HG02981 (cell line): ENCODE data around the gene CA5A.
A peak's percentile ranks its signal among the peaks of the same experiment; 100 is the strongest.
"Not testable (repeated sequence)": the region's sequence is repeated elsewhere in the genome, so short reads cannot be mapped to it uniquely, and the experiment has no call there.

ENCODE experiments used
- ATAC-seq: cut with Tn5 transposase; IDR thresholded peaks from one replicate; pipeline ENCODE4 v1.9.1; 2021; ENCODE audit warnings: mild to moderate bottlenecking, moderate library complexity; ENCODE audit not compliant: unreplicated experiment

Gene CA5A

DNA sequence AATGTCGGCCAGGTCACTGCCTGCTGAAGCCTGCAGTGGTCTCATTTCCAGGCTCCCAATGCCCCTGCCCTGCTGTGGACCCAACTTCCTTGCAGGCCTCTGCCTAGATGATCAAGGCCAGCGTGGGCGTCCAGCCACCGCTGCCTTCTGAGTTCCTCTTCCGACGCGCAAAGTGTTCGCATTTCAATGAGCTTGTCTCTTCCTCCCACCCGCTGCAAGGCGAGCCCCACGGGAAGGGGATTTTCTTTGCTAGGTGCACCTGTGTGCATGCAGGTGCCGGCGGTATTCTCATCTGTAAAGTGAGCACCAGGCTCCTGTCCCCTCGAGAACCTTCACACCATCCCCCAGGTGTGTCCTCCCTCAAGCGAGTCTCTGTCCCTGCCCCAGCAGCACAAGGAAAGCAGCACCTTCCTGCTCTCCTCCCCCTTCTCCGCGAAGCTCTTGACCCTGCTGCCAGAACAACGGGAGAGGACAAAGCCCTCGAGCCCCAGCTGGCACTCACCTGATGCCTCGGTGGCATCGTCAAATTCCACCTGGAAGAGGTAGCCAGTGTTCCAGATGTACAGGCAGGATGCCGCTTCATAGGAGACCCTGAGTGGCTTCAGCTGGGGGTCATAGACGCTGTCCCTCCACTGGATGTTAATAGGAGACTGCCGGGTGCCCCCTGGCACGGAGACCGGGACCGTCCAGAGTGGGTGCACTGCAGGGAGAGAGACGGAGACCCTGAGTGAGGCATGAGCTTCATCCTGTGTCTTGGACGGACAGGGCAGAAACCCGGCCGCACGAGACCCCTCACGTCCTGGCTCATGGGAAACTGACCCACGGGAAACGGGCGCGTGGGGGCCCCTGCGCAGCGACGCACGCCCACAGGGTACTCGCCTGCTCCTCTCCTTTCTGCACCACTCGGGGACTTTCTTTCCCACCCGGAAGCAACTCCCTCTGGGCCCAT lies 9.8 kb downstream of the CA5A start:
- ATAC-seq: no peak

DNA sequence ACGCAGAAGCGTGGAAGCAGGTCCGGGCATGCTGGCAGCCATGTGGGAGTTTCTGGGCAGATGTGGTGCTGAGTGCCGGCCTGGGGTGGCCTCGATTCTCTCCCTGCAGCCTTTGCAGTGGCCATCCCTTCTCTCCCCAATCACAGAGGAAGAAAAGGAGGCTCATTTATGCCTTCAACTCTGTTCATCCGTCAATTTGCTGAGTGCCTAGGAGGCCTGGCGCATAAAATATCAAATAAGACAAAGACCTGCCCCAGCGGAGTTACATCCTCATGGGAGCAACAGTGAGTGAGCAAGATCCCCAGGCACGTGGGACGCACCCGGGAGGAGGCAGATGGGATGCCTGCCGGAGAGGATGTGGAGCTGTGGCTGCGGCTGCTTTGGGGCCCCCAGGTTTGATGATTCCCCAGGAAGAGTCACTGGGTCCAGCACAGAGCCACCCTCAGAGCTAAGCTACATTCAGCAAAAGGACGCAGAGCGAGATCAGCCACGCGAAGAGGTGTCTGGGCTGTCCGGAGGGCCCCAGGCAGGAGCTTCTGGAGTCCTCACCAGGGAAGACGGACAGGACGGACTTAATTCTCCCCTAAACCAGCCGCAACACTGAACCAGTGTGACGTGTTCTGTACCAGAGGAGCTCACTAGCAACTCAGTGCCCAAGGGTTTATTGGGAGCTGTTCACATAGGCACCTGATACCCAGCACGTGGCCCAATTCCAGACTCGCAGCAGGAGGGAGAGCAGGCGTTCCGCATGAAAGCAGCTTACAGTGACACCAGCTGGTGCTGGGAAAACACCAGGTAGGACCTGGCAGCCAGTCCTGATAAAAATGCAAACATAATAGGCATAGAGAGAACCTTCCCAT lies 11.3 kb downstream of the CA5A start:
- ATAC-seq: no peak

GRCh38 chr16:87924041-87924810 lies 12.1 kb downstream of the CA5A start:
- ATAC-seq: no peak

- ATAC-seq: no peak
Measured at GRCh38 chr16:87922250-87922871, 14.0 kb downstream of the CA5A start.

DNA sequence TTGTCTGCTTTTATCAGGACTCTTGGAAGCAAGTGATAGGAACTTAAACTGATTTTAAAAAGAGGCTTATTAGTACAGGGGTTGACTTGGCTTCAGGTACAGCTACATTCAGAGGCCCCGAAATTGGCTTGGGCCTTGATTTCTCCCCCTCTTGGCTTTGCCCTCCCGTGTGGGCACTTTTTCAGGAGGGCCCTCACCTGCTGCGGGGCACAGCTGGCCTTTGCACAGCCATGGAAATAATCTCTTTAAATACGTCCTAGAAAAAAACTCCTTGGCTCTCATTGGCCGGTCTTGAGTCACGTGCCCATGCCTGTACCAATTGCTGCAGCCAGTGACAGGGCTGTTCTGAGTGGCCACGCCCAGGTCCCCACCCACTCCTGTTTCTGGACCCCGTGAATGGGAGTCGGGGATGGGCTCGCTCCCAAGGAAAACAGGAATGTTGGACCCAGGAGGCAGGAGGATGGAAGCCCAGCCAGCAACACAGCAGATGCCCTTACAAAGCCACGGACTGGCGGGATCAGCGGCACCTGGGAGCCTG lies 15.0 kb downstream of the CA5A start:
- ATAC-seq: no peak

DNA sequence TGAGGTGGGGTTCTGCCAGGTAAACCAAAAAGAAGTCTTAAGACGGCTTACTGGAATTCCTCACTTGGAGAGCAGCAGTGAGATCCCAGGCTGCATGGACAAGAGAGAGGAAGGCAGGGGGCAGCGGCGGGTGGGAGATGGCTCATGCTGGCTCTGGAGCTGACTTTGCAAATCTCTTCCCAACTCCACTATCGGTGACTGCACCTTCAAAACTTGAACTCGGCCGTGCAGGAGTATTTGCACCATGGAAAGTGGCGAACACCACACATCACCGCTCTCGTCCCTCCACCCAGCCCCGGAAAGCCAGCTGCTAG lies 16.7 kb downstream of the CA5A start:
- ATAC-seq: no peak

DNA sequence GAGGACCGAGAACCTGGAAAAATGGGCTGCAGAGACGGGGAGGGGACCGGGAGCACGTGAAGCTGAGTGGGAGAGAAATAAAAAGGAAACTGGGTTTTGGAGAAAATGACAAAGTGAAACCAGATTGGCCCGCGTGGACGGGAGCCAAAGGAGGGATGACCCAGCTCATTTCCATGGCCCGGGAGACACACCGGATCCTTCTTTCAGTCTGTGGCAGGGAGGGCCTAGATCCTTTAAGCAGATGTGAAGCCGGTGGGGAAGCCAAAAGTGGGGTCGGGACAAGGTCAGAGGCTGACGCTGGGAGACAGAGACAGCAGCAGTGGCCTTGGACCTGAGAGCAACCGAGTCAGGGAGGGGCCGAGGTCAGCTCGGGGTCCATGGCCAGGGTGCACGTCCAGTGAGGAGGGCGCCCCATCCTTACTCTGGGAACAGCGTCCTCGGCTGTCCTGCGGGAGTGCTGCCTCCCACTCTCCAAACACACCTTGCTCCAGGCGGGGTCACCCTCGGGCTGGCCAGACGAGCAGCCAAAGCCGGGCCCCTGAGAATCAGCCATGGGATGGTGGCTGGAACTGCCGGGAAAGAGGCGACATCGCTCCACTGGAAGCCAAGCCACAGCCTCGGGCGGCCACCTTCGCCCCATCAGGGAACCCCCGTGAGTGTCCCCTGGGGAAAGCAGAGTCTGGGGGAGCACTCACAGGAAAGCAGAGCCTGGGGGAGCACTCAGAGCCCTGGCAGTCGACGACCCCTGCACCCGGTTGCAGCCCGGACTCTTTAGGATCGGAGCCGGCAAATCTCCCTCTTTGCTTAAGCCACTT lies 17.3 kb downstream of the CA5A start:
- ATAC-seq: no peak

DNA sequence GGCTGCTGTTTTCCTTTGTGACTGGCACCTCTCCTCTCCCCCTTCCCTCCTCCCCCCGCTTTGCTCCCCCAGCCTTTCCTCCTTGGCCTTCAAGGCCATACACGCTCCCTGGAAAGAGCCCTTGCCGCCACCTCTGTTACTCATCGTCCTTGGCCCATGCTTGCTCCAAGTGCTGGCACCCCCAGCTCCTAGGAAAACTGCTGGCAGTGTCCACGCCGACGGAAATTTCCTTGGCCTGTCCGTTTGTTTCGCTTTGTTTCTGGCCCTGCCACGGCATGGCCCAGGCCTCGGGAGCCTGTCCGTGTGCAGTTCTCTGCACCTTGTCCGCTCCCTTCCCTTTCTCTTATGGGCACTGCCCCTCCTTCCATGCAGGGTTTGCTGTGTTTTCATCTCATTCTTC lies 18.0 kb downstream of the CA5A start:
- ATAC-seq: no peak

DNA sequence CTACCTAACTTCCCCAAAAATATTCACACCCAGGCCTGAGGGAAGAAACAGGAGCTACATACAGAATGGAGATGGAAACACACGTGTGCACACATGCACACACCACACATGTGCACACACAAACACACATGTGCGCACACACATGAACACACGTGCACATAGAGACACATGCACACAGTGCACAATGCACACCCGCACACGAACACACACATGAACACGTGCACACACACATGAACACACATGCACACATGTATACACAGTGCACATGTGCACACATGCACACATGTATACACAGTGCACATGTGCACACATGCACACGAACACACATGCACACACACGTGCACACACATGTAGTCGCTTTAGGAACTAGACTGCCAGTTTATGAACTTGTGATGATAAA lies 18.8 kb downstream of the CA5A start:
- no peak for ATAC-seq

DNA sequence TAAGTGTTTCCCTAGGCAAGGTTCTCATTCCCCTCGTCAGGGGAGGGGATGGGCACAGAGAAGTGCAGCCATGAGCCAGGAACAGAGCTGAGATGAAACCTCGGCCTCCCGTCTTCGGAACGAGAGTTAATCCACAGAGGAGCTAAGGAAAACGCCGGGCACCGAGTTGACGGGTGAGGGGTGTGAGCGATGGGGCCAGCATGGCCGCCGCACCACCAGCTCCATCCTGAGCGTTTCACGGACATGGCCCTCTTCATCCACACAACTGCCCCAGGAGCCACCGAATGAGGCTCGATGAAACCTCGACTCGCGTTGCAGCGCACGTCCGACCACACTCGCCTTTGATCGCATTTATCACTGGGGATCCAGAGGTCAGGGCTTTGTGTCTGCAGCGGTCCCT lies 21.5 kb downstream of the CA5A start:
- ATAC-seq: no peak

GRCh38 chr16:87914021-87914725 lies 22.2 kb downstream of the CA5A start:
- ATAC-seq: not testable (repeated sequence)

GRCh38 chr16:87912691-87913090 lies 23.6 kb downstream of the CA5A start:
- not testable (repeated sequence) for ATAC-seq

- not testable (repeated sequence) for ATAC-seq
Measured at GRCh38 chr16:87911106-87911763, 25.1 kb downstream of the CA5A start.

DNA sequence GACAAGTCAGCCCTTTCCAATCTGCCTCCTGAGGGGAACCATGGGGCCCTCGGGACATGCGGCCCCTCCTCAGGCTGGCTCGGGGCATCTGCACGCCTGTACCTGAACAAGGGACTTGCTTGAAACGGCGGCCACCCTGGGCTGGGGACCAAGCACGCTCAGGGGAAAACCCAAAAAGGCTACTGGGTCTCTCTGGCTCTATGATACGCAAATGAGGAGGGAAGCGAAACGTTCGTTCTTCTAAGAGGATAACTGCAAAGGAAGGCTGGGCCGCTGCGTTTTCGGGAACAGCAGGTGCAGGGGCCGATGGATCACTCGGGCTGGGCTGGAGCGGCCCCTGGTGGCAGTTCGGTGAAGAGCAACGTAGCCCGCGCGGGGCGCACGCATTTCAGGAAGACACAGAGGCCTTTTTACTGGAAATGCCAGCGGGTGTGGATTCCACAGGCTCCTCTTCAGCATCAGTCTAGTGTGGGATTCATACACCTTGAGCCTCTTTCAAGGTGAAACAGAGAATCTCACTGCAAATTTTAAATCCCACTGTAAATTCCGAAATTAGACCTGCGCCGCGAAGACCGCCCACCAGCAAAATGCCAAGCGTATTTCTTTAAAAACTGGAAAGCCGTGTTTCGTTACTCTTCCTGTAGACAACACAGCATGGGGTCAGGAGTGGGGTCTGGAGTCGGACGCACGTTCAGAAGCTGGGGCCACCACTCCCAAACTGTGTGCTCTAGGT lies 27.0 kb downstream of the CA5A start:
- peak; percentile 78 for ATAC-seq

DNA sequence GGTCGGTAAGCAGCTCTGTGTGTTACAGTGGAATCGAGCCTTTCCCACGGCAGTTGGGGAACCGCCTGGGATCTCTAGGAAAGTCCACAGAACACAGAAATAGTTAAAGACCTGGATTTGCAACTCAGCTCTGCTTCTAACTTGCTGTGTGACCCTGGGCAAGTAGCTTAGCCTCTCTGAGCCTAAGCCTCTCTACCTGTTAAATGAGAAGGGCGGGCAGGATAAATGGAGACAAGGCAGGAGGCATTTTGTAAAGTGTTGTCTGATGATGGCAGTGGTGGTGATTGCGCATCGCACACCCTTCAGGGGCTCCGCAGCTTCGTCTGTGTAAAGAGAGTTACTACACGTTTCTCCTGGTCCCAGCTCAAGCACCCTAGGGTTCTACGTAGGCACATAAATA lies 28.2 kb downstream of the CA5A start:
- not testable (repeated sequence) for ATAC-seq

DNA sequence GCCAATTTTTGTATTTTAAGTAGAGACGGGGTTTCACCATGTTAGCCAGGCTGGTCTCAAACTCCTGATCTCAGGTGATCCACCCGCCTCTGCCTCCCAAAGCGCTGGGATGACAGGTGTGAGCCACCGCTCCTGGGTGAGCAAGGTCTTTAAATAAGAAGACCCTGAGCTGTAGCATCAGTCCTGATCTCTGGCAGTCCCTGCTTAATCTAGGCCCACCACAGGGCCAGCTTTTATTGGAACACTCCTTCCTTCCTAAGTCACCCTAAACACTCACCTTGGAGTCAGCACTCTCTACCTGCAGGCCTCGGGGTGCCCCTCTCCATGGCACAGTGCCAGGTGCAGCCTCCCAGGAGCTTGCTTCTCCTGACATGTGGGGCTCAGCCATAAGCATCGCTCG lies 30.8 kb downstream of the CA5A start:
- ATAC-seq: not testable (repeated sequence)

- ATAC-seq: not testable (repeated sequence)
Measured at GRCh38 chr16:87904963-87905362, 31.4 kb downstream of the CA5A start.

GRCh38 chr16:87900489-87900888 lies 35.8 kb downstream of the CA5A start:
- not testable (repeated sequence) for ATAC-seq
